Thoracic aorta endothelial cell (primary cell): Measurements from ENCODE around the gene KRR1. TPM values are rescaled to one million over a fixed set of nuclear protein-coding genes. Genes with fewer than 3 reads are reported as not detected.

Experiments used
- total RNA-seq: library from RNA; depleted of rRNA; stranded (reverse); fragments of >200 nt; gene quantifications from 2 replicates; pipeline ENCODE4 v1.2.3, GENCODE V29; 2012

The KRR1 gene
- total RNA-seq, result 69.1 and 71.5 TPM in 2 replicates

DNA sequence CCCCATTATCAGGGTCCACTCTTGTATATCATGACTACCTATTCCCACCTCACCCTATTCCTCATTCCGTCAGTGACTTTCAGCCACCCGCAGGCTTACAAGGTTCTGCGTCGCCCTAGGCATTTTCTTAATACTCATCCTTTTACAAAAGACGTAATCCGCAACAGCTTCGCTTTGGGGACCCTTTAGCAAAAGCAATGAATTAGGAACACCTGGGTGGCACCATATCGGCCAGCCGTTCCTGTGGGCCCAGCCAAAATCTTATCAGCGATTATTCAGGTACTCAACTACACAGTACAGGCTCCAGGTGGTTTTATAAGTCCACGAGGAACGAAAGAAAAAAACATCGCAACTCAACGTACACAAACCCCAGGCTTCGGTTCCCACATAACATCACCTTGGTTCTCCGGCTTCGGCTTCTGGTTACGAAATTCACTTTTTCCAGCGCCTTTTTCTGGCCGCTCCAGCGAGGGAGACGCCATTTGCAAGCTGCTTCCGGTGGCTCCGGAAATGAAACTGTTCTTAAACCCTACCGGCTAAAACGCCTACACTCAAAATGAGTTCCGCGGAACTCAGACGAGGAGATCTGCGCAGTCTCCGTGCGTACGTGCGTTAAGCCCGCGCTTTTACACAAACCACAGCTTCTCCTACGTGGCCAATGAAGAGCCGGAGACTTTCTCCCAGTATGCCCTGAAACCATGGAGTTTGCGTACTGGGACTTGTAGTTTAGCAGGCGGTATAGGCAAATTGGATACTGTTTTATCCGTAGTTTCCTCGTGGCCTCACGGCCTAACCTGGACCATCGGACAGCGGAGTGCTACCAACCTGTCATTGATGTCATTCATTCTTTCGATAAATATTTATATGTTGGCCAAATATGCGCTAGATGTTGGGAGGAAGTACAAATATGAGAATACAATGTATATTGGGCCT lies at the start of gene KRR1:
Gene KRR1 (minus strand): TSS at position 494 of the 933 bp plus-strand sequence. CDS start 12 bp downstream, at position 482.

DNA sequence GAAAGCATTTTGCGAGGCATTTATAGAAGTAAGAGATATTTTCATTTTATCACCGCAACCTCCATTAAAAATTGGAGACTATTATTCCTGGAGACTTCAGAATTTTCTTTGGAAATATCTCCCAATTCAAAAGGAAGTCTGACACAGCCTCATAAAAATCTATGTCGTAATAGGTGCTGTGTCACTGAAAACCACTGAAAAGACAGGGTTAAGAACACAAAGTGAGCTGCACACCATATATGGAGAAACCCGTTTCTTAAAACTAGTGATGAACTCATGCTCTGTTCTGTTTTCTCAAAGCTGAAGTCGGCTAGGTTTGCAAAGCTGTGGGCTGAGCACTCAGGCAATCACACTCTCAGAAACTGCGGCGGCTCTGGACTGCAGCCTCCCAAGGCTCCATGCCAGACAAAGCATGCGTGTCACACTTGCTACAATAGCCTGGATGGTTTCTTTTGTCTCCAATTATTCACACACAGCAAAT lies 30.9 kb downstream of the KRR1 start, which contains the start of gene GLIPR1:
Gene GLIPR1 (plus strand): TSS at position 287 of the 481 bp plus-strand sequence. CDS start 126 bp downstream, at position 413.

Other genes with a start within 250 kb of the KRR1 start
- gene CAPS2, start 181.3 kb downstream of the KRR1 start, total RNA-seq, result 4.0 and 6.3 TPM in 2 replicates
- not detected in 2 replicates for gene GLIPR1L1, start 176.9 kb downstream of the KRR1 start, total RNA-seq
- gene GLIPR1L2, start 120.5 kb downstream of the KRR1 start, total RNA-seq, result 0.07 TPM in 1 of 2 replicates, not detected in the other
- 55.2 and 58.6 TPM in 2 replicates for gene GLIPR1, start 30.9 kb downstream of the KRR1 start, total RNA-seq